ENCODE measurements around the gene SERPINB4.
"Not testable (repeated sequence)": the region's sequence is repeated elsewhere in the genome, so short reads cannot be mapped to it uniquely, and the experiment has no call there.

SERPINB4 gene

DNA sequence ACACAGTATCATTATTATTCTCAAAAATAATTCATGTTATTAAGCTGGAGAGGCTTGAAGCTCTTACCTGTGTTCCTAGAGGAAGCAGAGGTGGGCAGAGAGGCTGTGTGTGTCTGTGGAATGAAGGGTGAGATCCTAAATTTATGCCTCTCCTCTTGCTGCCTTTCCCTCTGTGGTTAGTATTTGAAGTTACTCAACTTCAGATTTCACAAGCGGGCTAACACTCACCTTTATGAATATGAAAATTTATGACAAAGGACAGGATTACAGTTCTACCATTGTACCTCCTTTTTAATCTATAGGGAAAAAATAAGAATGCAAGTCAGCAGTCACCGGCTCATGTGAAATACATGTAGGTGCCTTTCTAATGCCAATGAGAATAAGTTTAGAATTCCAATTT lies at the start of gene SERPINB4:
Gene SERPINB4 (minus strand): TSS at position 115 of the 400 bp plus-strand sequence. CDS start 679 bp downstream, outside the sequence.
- not testable (repeated sequence) for DNase-seq (ENCODE audit: low spot score)

GRCh38 chr18:63689064-63689463 lies 45.0 kb upstream of the SERPINB4 start:
- no peak for DNase-seq (ENCODE audit: low spot score)

DNA sequence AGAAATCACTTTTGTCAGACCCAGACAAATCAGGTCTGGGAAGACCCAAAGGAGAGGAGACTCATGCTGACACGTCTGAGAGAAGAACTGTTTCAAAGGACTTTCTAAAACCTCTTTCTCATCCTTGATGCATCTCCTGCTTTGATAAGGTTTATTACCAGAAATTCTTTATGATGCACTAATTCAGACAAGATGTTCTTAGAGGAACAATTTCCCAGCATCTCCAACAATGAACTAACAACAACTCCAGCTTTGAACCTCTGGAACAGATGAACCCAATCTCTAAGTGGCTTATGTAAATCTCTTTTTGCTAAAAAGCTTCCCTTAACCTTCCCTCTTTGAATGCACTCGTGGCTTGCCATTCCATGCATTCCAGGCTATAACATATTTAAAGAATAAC lies 42.8 kb upstream of the SERPINB4 start:
- DNase-seq (ENCODE audit: low spot score): no peak

- no peak for DNase-seq (ENCODE audit: low spot score)
Observed at GRCh38 chr18:63684718-63685117, 40.7 kb upstream of the SERPINB4 start.

- DNase-seq (ENCODE audit: low spot score): no peak
Observed at GRCh38 chr18:63683890-63684289, 39.8 kb upstream of the SERPINB4 start.

- DNase-seq (ENCODE audit: low spot score): no peak
Observed at GRCh38 chr18:63683152-63683551, 39.1 kb upstream of the SERPINB4 start.

DNA sequence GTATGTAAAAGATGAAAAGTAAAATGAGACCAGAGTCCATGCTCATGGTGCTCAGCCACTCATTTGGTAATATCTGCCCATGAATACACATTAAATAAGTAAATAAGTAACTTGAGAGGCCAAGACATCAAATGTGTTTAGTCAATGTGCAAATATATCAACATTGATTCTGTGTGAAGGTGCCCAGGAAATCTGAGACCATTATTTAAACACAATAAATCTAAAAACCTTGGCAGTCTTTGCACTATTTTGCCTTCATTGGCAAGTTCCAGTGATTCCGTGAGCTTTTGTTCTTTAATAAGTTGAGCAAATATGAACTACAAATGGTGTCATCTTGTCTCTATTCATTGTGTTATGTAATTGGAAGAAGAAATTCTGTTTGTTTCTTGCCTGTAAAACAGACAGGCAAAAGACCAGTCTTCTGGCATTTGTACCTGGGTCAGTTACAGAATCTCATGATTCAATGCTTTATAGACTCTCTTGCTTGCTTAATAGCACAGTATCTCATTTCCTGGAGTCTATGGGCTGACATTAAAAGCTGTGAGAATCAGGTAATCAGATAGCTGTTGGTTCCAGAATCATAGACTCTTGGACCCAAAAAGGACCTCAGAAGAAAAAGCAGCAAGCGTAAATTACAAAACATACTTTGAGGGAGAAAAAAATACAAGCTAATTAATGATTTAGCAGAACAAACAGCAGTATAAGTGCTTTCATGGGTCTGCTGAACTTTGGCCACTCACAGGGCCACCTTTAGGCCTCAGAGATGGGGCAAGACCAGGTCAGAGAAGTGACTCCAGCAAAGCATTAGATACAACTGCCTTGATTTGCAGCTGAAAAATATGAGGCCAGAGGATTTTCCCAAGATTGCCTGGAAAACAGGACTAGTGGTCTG lies 37.6 kb upstream of the SERPINB4 start:
- no peak for DNase-seq (ENCODE audit: low spot score)

DNA sequence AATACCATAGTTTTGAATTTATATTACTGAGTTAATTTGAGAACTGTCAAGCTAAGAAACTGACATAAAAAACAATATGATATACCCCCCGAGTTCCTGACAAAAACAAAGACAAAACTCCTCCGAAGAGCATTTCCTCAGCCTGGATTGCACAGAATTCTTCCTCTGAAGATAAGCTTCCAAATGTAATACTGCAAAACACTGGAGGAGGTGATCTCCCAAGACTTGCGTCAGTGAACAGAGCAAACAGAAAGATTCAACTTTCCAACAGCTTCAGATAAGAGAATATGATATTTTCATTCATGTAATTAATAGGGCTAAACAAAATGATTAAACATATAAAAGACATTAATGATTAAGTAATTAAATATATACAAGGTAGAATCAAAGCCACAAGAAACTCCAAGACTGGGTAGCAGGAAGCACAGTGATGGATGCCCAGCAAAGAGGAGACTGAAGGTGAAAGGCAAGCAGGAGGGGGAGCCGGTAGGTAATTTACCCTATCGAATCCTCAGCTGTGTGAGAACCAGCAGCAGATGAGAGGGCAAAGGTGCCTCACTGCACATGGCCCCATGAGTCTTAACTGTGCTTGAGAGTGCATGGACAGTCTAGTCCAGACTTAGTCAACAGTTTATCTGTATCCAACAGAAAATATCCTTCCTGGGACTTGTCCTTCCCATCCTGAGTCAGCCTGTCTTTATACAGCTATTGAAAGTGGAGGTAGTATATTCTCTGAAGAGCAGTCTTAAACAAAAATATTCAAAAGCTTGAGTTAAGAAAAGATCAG lies 36.0 kb upstream of the SERPINB4 start:
- DNase-seq (ENCODE audit: low spot score): no peak

GRCh38 chr18:63677500-63678225 lies 33.6 kb upstream of the SERPINB4 start:
- no peak for DNase-seq (ENCODE audit: low spot score)

DNA sequence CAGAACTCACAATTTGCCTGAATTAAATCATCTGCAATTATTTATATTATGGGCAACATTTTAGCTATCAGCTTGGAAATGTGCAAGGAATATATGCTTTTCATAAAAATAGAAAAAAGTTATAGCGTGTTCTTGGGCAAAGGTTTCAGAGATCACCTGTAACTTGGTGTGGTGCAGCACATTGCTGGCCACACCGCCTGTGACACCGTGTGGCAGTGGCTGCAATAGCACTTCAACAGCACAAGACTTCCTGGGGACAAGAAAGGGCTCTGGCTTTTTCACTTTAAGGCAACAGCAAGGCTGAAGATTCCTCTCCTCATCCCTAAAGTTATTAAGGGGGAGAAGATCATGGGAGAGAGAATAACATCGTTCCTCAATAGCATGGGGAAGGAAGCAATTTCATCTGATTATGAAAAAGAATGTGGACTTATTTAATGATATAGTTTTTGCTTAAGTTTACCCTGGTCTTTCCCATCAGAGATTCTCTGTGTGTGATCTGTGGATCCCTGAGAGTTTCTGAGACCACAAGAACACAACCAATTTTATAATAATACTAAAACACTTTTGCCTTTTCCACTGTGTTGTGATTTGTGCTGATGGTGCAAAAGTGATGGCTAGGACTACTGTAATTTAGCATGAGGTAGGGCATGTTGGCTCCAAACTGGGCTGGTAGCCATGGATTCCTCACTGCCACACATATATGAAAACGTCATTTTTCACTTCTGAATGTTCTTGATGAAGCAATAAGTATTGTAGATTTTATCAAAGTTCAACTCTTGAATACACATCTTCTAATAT lies 32.7 kb upstream of the SERPINB4 start:
- DNase-seq (ENCODE audit: low spot score): no peak

DNA sequence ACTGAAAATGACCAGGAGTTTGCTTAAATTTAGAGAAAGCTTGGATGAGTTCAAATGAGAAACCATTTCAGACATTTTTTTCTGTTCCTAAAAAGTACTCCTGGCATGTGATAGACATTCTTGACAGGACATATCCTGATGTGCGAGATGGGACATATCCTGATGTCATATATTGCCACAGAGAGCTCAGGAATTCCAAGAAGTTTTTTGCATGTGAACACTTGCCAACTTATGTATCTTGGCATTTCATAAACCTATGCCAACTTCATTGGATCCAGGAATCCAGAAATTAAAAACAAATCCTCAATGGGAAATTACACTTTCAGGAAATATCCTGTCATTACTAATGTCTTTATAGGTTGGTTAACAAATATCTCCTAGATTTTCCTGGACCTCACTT lies 20.5 kb upstream of the SERPINB4 start:
- no peak for DNase-seq (ENCODE audit: low spot score)

DNA sequence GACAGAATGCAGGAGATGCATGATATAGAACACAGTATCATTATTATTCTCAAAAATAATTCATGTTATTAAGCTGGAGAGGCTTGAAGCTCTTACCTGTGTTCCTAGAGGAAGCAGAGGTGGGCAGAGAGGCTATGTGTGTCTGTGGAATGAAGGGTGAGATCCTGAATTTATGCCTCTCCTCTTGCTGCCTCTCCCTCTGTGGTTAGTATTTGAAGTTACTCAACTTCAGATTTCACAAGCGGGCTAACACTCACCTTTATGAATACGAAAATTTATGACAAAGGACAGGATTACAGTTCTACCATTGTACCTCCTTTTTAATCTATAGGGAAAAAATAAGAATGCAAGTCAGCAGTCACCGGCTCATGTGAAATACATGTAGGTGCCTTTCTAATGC lies 17.7 kb upstream of the SERPINB4 start, which contains the start of gene SERPINB3:
Gene SERPINB3 (minus strand): TSS at position 144 of the 400 bp plus-strand sequence. CDS start 677 bp downstream, outside the sequence.
- DNase-seq (ENCODE audit: low spot score): not testable (repeated sequence)

DNA sequence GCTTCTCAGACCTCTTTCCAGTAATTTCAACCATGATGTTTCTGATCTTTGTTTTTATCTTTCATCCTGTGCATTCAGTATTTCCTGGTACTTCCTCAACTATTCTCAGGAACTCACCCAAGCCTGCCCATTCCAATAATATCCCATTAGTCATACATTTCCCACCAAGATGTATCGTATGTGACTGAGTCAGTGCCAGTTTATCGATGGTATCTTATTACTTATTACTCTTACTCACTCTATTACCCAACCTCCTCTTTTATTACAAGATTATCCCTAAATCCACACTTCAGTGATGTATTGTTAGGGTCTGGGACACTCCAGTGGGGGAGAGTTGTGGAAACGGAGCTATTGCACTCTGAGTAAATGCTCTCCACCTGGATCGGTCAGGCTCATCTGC lies 14.9 kb upstream of the SERPINB4 start:
- not testable (repeated sequence) for DNase-seq (ENCODE audit: low spot score)

DNA sequence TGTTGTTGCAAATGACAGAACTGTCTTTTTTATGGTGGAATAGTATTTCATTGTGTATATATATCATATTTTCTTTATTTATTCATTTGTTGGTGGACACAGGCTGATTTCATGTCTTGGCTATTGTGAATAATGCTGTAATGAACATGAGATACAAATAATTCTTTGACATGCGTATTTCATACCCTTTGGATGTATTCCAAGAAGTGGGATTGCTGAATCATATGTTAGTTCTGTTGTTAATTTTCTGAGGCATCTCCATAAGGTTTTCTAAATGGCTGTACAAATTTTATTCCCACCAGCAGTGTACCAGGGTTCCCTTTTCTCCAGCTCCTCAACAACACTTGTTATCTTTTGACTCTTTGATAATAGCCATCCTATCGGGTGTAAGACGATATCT lies 6.2 kb upstream of the SERPINB4 start:
- DNase-seq (ENCODE audit: low spot score): not testable (repeated sequence)

DNA sequence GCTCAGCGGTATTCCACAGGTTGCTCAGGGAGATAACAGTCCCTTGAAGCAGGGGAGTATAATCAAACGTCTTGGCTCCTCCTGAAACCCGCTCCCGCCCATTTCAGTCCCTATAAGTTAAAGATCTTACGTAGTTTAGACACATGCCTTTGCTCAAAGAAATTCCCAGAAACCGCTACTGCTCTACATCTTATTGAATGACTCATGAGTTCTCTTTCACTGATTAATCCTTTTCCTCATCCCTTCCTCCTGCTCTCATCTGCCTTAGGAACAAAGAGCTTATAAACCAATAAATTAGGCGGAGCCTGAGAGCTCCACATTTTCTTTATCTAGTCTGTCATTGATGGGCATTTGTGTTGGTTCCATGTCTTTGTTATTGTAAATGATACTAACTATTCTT lies 4.2 kb upstream of the SERPINB4 start:
- DNase-seq (ENCODE audit: low spot score): no peak

DNA sequence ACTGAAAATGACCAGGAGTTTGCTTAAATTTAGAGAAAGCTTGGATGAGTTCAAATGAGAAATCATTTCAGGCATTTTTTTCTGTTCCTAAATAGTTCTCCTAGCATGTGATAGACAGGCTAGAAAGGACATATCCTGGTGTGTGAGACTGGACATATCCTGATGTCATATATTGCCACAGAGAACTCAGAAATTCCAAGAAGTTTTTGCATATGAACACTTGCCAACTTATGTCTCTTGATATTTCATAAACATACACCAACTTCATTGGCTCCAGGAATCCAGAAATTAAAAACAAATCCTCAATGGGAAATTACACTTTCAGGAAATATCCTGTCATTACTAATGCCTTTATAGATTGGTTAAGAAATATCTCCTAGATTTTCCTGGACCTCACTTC lies 2.9 kb upstream of the SERPINB4 start:
- no peak for DNase-seq (ENCODE audit: low spot score)

DNA sequence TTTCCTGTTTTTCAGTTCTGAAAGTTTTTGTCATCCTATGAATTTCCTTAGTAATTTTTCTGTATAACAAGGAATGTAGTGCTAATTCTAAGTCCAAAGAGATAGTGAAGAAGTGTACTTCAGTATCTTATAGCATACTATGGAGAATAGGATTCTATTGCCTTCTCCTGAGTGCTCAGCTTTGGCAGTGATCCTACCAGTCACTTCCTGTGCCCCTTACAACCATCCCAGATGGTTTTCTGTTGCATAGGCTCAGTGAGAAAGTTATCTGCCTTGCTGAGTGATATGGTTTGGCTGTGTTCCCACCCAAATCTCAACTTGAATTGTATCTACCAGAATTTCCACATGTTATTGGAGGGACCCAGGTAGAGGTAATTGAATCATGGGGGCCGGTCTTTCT lies 638 bp upstream of the SERPINB4 start:
- DNase-seq (ENCODE audit: low spot score): not testable (repeated sequence)

DNA sequence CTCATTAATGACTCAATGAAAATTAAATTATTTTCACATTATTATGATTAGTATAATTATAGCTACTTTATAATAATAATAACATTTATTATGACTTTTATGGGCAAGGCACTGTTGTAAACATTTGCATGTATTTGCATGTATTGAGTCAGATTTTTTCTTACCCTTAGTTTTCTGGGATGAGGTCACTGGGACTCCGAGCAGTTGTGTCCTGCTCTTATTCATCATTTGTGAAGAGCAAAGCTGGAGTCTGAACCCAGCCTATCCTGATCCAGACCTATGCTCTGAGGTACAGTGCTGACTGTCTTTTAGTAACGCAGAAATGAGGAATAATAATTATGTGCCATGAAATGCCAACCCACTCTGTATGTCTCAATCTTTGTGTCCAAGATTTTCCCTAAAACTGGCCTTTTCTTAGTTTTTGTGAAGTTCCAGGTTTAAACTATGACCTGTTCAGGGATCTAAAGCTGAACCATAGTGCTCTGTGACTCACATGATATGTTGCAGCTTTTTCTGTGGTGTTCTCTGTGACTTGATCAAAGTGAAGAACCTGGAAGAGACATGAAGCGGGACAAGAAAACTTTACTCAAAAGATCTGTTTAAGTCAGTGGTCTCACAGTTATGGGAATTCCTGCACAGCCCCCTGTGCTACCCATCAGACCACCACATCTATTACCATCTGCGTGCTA lies 1.2 kb downstream of the SERPINB4 start:
- not testable (repeated sequence) for DNase-seq (ENCODE audit: low spot score)

- not testable (repeated sequence) for DNase-seq (ENCODE audit: low spot score)
Observed at GRCh38 chr18:63641157-63641680, 2.8 kb downstream of the SERPINB4 start.

DNA sequence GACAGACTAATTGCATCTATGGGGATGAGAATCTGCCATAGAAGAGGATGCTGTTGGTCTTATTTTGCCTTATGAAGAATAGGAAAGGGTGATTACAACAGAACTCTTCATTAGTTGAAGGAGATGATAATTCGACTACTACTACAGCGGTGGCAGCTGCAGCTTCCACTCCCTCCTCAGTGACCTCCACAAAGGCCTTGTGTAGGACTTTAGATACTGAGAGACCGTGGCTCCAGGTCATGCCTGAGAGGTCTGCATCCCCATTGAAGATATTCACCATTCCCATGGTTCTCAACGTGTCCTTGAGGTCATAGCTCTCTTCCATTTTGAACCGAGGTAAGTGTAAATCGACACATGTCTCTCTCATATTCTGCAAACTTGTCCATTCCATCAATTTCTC lies 6.4 kb downstream of the SERPINB4 start:
- DNase-seq (ENCODE audit: low spot score): no peak
